ENCODE measurements around the gene INCA1. TPM values are rescaled to one million over a fixed set of nuclear protein-coding genes. Genes with fewer than 3 reads are reported as not detected.

Gene INCA1
- total RNA-seq, 1 donor from 2014 or later: 0.86 TPM

- DNase-seq (ENCODE audit: low read depth, low spot score): peak; percentile 47
- Mint-ChIP-seq H3K9me3 (no peaks in the 10 kb centered on the region), H3K27ac (ENCODE audit: unreplicated experiment) (no peak overlapping the region), H3K4me1 (peaks cover 15% of the 10 kb centered on the region), H3K4me3 (peak overlapping the region; percentile 88), H3K36me3 (ENCODE audit: low read depth) (peaks cover 5% of the 10 kb centered on the region), H3K27me3 (ENCODE audit: low read depth) (peaks cover 7% of the 10 kb centered on the region)
- TF ChIP-seq CTCF (conservative IDR thresholded peaks at IDR 0.05): no peak
Observed at GRCh38 chr17:4998027-4998731, 857 bp upstream of the INCA1 start.

GRCh38 chr17:4994081-4994595, 3.2 kb downstream of the INCA1 start:
- Mint-ChIP-seq H3K9me3 (no peaks in the 10 kb centered on the region), H3K27me3 (ENCODE audit: low read depth) (peaks cover 7% of the 10 kb centered on the region), H3K27ac (ENCODE audit: unreplicated experiment) (no peak overlapping the region), H3K4me3 (peak overlapping the region; percentile 69), H3K4me1 (peaks cover 9% of the 10 kb centered on the region), H3K36me3 (ENCODE audit: low read depth) (no peaks in the 10 kb centered on the region)
- no peak for TF ChIP-seq CTCF (conservative IDR thresholded peaks at IDR 0.05)
- no peak for DNase-seq (ENCODE audit: low read depth, low spot score)

- H3K27me3 Mint-ChIP-seq (ENCODE audit: low read depth): no peaks in the 10 kb centered on the region
- no peak overlapping the region for H3K27ac Mint-ChIP-seq (ENCODE audit: unreplicated experiment)
- no peaks in the 10 kb centered on the region for H3K9me3 Mint-ChIP-seq
- TF ChIP-seq CTCF (conservative IDR thresholded peaks at IDR 0.05): no peak
- H3K4me1 Mint-ChIP-seq: peaks cover 28% of the 10 kb centered on the region
- peak overlapping the region; percentile 88 for H3K4me3 Mint-ChIP-seq
- DNase-seq (ENCODE audit: low read depth, low spot score): no peak
- H3K36me3 Mint-ChIP-seq (ENCODE audit: low read depth): no peaks in the 10 kb centered on the region
Observed at GRCh38 chr17:4987767-4988567, 9.4 kb downstream of the INCA1 start.

- H3K27me3 Mint-ChIP-seq (ENCODE audit: low read depth): no peaks in the 10 kb centered on the region
- no peaks in the 10 kb centered on the region for H3K9me3 Mint-ChIP-seq
- TF ChIP-seq CTCF (conservative IDR thresholded peaks at IDR 0.05): peak; percentile 82
- DNase-seq (ENCODE audit: low read depth, low spot score): peak; percentile 70
- H3K4me3 Mint-ChIP-seq: peak within 1 kb of the TSS; percentile 88
- H3K4me1 Mint-ChIP-seq: peaks cover 28% of the 10 kb centered on the region
- H3K27ac Mint-ChIP-seq (ENCODE audit: unreplicated experiment): no peak within 1 kb of the TSS
- no peaks in the 10 kb centered on the region for H3K36me3 Mint-ChIP-seq (ENCODE audit: low read depth)
Observed at GRCh38 chr17:4986951-4987766, 10.2 kb downstream of the INCA1 start, which contains the start of gene CAMTA2. TSS of gene CAMTA2 (minus strand) at chr17:4987675. CDS start at chr17:4986222, 1,453 bp downstream.

- Mint-ChIP-seq H3K36me3 (ENCODE audit: low read depth) (no peaks in the 10 kb centered on the region), H3K4me1 (peaks cover 28% of the 10 kb centered on the region), H3K9me3 (no peaks in the 10 kb centered on the region), H3K4me3 (peak overlapping the region; percentile 88), H3K27me3 (ENCODE audit: low read depth) (no peaks in the 10 kb centered on the region), H3K27ac (ENCODE audit: unreplicated experiment) (no peak overlapping the region)
- DNase-seq (ENCODE audit: low read depth, low spot score): no peak
- no peak for TF ChIP-seq CTCF (conservative IDR thresholded peaks at IDR 0.05)
Observed at GRCh38 chr17:4986403-4986802, 10.9 kb downstream of the INCA1 start.

Data from neural crest cell (in vitro differentiated cells).